OCI-LY1 (cell line): ENCODE measurements around the gene CD6.

Source experiments
- H2AFZ ChIP-seq: fragments of 200-600 bp; sonication (generic), shearing (Covaris generic); 2 replicates; pipeline ENCODE4 v1.6.0; 2014; ENCODE audit warnings: antibody characterized with exemption, mild to moderate bottlenecking, low read length
- H3F3A ChIP-seq: fragments of 200-600 bp; sonication (generic), shearing (Covaris generic); 2 replicates; pipeline ENCODE4 v1.6.0; 2014; ENCODE audit warnings: mild to moderate bottlenecking, antibody characterized with exemption, low read length, moderate library complexity; ENCODE audit not compliant: insufficient read depth
- H3K27ac ChIP-seq: fragments of 200-600 bp; sonication (generic); 2 replicates; pipeline ENCODE4 v1.5.1; 2014; ENCODE audit warnings: low read length, mixed run types, mild to moderate bottlenecking, low read depth; ENCODE audit not compliant: poor library complexity, severe bottlenecking
- H3K27me3 ChIP-seq: fragments of 200-600 bp; sonication (generic); 2 replicates; pipeline ENCODE4 v1.6.0; 2014; ENCODE audit warnings: antibody characterized with exemption, mild to moderate bottlenecking, low read length, moderate library complexity; ENCODE audit not compliant: insufficient read depth
- H3K36me3 ChIP-seq: fragments of 200-600 bp; sonication (generic); 2 replicates; pipeline ENCODE4 v1.6.1; 2014; ENCODE audit warnings: mild to moderate bottlenecking, antibody characterized with exemption, low read length, moderate library complexity, mixed read lengths; ENCODE audit not compliant: insufficient read depth
- H3K4me1 ChIP-seq: fragments of 200-600 bp; sonication (generic); 2 replicates; pipeline ENCODE4 v1.5.1; 2014; ENCODE audit warnings: mild to moderate bottlenecking, low read length, moderate library complexity; ENCODE audit not compliant: insufficient read depth, severe bottlenecking
- H3K4me2 ChIP-seq: fragments of 200-600 bp; sonication (generic), shearing (Covaris generic); 2 replicates; pipeline ENCODE4 v1.6.1; 2014; ENCODE audit warnings: low read length
- H3K4me3 ChIP-seq: fragments of 200-600 bp; sonication (generic); 2 replicates; pipeline ENCODE4 v1.5.1; 2014; ENCODE audit warnings: low read length, low read depth, mild to moderate bottlenecking, mixed read lengths; ENCODE audit not compliant: poor library complexity, severe bottlenecking
- H3K79me2 ChIP-seq: fragments of 200-600 bp; shearing (Covaris generic); 2 replicates; pipeline ENCODE4 v1.6.1; 2016; ENCODE audit warnings: mixed run types, low read length, mixed read lengths; ENCODE audit not compliant: insufficient read depth
- H3K9ac ChIP-seq: fragments of 200-600 bp; sonication (generic), shearing (Covaris generic); 2 replicates; pipeline ENCODE4 v1.6.1; 2014; ENCODE audit warnings: mild to moderate bottlenecking, low read length, mixed read lengths
- H3K9me2 ChIP-seq: fragments of 200-600 bp; sonication (generic), shearing (Covaris generic); 2 replicates; pipeline ENCODE4 v1.6.1; 2014; ENCODE audit warnings: low read depth, mild to moderate bottlenecking, low read length, mixed read lengths
- H3K9me3 ChIP-seq: fragments of 200-600 bp; shearing (Covaris generic); 2 replicates; pipeline ENCODE4 v1.6.1; 2014; ENCODE audit warnings: low read length, mixed read lengths
- H4K20me1 ChIP-seq: fragments of 200-600 bp; sonication (generic), shearing (Covaris generic); 2 replicates; pipeline ENCODE4 v1.6.0; 2016; ENCODE audit warnings: mild to moderate bottlenecking, low read length; ENCODE audit not compliant: insufficient read depth
- EZH2 ChIP-seq: fragments of 200-600 bp; sonication (generic), shearing (Covaris generic); IDR thresholded peaks from 2 replicates; pipeline ENCODE4 v1.8.0; 2017; ENCODE audit warnings: borderline replicate concordance, mixed run types, mild to moderate bottlenecking, antibody characterized with exemption, low read length, moderate library complexity, mixed read lengths
- TF ChIP-seq, protein P1 (sequence below): fragments of 200-600 bp; sonication (generic), shearing (Covaris generic); IDR thresholded peaks from 2 replicates; pipeline ENCODE4 v1.5.1; 2017; ENCODE audit warnings: mild to moderate bottlenecking, antibody characterized with exemption, low read length, moderate library complexity, mixed read lengths

CD6 gene

DNA sequence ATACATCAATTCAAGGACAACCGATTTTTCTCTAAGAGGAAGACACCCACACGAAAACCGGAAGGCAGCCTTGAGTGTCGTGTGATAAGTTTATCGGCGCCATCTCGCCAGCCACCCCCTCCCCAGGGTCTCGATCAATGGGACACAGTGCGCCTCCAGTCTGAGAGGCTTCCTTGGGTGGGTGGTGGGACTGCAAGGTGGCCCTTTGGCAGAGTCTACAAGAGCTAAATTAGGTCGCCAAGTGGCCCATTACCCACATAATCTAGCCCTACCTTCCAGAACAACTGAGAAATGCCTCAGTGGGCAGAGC is 64.0 kb downstream of the CD6 start:
- Histone ChIP-seq H3K4me1 (peaks cover 12% of the 10 kb centered on the region), H3K4me3 (no peak overlapping the region), H3K79me2 (no peaks in the 10 kb centered on the region), H3K9ac (no peak overlapping the region), H3K9me3 (no peaks in the 10 kb centered on the region), H3F3A (no peaks in the 10 kb centered on the region), H3K4me2 (no peak overlapping the region), H3K36me3 (no peaks in the 10 kb centered on the region), H2AFZ (no peak overlapping the region), H3K27me3 (no peaks in the 10 kb centered on the region), H3K9me2 (no peaks in the 10 kb centered on the region), H4K20me1 (no peaks in the 10 kb centered on the region), H3K27ac (no peak overlapping the region)
- no peak for TF ChIP-seq EZH2
- TF ChIP-seq, protein P1, sequence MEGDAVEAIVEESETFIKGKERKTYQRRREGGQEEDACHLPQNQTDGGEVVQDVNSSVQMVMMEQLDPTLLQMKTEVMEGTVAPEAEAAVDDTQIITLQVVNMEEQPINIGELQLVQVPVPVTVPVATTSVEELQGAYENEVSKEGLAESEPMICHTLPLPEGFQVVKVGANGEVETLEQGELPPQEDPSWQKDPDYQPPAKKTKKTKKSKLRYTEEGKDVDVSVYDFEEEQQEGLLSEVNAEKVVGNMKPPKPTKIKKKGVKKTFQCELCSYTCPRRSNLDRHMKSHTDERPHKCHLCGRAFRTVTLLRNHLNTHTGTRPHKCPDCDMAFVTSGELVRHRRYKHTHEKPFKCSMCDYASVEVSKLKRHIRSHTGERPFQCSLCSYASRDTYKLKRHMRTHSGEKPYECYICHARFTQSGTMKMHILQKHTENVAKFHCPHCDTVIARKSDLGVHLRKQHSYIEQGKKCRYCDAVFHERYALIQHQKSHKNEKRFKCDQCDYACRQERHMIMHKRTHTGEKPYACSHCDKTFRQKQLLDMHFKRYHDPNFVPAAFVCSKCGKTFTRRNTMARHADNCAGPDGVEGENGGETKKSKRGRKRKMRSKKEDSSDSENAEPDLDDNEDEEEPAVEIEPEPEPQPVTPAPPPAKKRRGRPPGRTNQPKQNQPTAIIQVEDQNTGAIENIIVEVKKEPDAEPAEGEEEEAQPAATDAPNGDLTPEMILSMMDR: no peak

DNA sequence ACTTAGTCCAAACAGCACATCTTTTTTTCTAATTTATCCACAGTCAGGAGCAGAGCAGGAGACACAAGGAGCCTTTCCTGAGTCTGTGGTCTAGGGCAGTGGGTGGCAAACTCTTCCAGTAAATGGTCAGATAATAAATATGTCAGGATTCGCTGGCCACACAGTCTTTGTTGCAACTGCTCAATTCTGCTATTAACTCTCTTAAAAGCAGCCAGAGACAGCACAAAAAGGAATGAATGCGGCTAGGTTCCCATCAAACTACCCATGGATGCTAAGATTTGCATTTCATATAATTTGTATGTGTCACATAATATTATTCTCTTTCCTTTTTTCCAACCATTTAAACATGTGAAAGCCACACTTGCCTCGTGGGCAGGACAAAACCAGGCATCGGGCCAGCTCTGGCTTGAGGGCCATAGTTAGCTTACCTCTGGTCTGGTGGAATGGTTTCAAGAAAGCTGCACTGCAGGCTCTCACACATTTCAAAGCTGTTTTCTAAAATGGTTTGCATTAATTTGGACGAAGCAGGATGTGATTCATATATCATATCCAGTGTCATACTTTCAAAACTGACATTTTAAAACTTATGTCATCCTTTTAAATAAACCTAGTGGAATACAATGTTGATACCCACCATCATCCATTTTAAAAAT is 66.1 kb downstream of the CD6 start:
- no peaks in the 10 kb centered on the region for H3K9me2 ChIP-seq
- H3K27me3 ChIP-seq: no peaks in the 10 kb centered on the region
- H3K4me1 ChIP-seq: peaks cover 24% of the 10 kb centered on the region
- no peak overlapping the region for H3K4me3 ChIP-seq
- no peaks in the 10 kb centered on the region for H4K20me1 ChIP-seq
- no peaks in the 10 kb centered on the region for H3F3A ChIP-seq
- no peak overlapping the region for H3K27ac ChIP-seq
- H3K36me3 ChIP-seq: no peaks in the 10 kb centered on the region
- no peak overlapping the region for H3K4me2 ChIP-seq
- TF ChIP-seq EZH2: no peak
- TF ChIP-seq, protein P1: no peak
- no peak overlapping the region for H3K9ac ChIP-seq
- H3K79me2 ChIP-seq: no peaks in the 10 kb centered on the region
- no peaks in the 10 kb centered on the region for H3K9me3 ChIP-seq
- no peak overlapping the region for H2AFZ ChIP-seq

DNA sequence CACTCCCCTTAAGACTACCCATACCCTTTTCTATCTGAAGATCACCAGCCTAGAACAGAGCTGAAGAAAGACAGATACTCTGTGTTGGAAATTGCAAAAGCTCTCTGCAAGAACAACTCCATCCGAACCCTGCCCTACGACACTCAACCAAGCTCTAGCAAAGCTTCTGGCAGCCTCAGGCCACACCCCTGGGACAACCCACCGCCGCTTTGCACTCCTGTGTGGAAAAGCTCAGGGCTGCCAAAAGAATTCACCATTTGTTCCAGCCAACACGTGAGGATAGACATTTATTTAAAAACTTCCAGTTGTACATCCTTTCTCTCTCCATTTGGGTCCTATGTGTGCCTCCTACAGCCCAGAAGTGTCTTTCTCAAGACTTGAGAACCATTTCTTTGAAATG is 68.4 kb downstream of the CD6 start:
- Histone ChIP-seq H3K27ac (no peak overlapping the region), H3K9me2 (no peaks in the 10 kb centered on the region)
- no peak for TF ChIP-seq EZH2
- TF ChIP-seq, protein P1: no peak

More for the DNA sequence above, 68.4 kb downstream of the CD6 start:
- Histone ChIP-seq H4K20me1 (no peaks in the 10 kb centered on the region), H3K4me2 (no peak overlapping the region), H3F3A (no peaks in the 10 kb centered on the region), H3K9me3 (no peaks in the 10 kb centered on the region), H3K4me3 (no peak overlapping the region), H2AFZ (no peak overlapping the region), H3K4me1 (peaks cover 30% of the 10 kb centered on the region), H3K36me3 (no peaks in the 10 kb centered on the region), H3K9ac (no peak overlapping the region), H3K27me3 (no peaks in the 10 kb centered on the region), H3K79me2 (no peaks in the 10 kb centered on the region)
